AG04450 (cell line): ENCODE results near the gene C16orf95. TPM values are rescaled to one million over a fixed set of nuclear protein-coding genes. Genes with fewer than 3 reads are reported as not detected.

ENCODE experiments used
- CTCF ChIA-PET: fragments of 300-600, 350-600 bp; formaldehyde crosslinking; extraction: SDS; loops from one replicate; lab custom pipeline; 2022; ENCODE audit warnings: antibody characterized with exemption, inconsistent platforms; lab: Charles Lee
- POLR2A ChIA-PET: fragments of 350-600 bp; formaldehyde crosslinking; extraction: SDS; loops from one replicate; lab custom pipeline; 2021; ENCODE audit warnings: antibody characterized with exemption, inconsistent platforms; lab: Yijun Ruan, JAX
- DNase-seq: peaks from one replicate; pipeline ENCODE4 v3.0.0-alpha.2; 2011; ENCODE audit warnings: low read depth, low spot score
- H3K27ac ChIP-seq: one replicate; pipeline ENCODE4 v1.5.1; 2012; ENCODE audit warnings: low read depth, low read length, control low read depth
- H3K27me3 ChIP-seq: one replicate; pipeline ENCODE4 v1.6.0; 2012; ENCODE audit warnings: low read length; ENCODE audit not compliant: control insufficient read depth, insufficient read depth
- H3K4me3 ChIP-seq: 2 replicates; pipeline ENCODE4 v1.5.1; 2011; ENCODE audit warnings: mild to moderate bottlenecking, low read depth, low read length, control low read depth
- H3K9me3 ChIP-seq: 2 replicates; pipeline ENCODE4 v1.5.1; 2012; ENCODE audit warnings: low read length; ENCODE audit not compliant: control insufficient read depth, insufficient read depth
- polyA plus RNA-seq: library from polyadenylated mRNA; depleted of rRNA; stranded (reverse); fragments of >200 nt; gene quantifications from 2 replicates; pipeline ENCODE4 v1.2.3, GENCODE V29; 2011
- TF ChIP-seq, protein P1 (sequence below): IDR thresholded peaks from 2 replicates; pipeline ENCODE4 v1.5.1; 2011; ENCODE audit warnings: low read depth, low read length, control low read depth, inconsistent platforms

The C16orf95 gene
- polyA plus RNA-seq, 1 experiment = 2.0 TPM

DNA sequence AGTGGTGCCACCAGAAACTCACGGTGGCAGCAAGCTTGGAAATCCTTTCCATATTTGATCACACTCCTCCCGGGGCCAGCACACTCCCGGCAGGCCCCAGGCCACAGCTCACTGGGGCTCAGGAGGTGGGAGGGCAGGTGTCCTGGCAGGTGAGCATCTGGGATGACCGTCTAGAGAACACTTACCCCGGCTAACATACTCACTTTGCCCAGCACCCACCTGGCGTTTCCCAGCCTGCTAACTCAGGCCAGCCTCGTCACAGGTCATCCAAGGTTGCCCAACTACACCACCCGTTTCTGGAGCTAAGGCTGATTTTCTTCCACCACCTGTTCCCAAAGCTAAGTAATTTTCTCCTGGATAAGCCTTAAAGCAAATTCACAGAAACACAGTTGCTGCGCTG lies 41.5 kb upstream of the C16orf95 start:
- no peak overlapping the region for H3K4me3 ChIP-seq
- H3K27ac ChIP-seq = no peak overlapping the region
- no peak for DNase-seq
- CTCF ChIA-PET = no interaction called here
- TF ChIP-seq, protein P1, sequence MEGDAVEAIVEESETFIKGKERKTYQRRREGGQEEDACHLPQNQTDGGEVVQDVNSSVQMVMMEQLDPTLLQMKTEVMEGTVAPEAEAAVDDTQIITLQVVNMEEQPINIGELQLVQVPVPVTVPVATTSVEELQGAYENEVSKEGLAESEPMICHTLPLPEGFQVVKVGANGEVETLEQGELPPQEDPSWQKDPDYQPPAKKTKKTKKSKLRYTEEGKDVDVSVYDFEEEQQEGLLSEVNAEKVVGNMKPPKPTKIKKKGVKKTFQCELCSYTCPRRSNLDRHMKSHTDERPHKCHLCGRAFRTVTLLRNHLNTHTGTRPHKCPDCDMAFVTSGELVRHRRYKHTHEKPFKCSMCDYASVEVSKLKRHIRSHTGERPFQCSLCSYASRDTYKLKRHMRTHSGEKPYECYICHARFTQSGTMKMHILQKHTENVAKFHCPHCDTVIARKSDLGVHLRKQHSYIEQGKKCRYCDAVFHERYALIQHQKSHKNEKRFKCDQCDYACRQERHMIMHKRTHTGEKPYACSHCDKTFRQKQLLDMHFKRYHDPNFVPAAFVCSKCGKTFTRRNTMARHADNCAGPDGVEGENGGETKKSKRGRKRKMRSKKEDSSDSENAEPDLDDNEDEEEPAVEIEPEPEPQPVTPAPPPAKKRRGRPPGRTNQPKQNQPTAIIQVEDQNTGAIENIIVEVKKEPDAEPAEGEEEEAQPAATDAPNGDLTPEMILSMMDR = no peak
- no peaks in the 10 kb centered on the region for H3K27me3 ChIP-seq
- POLR2A ChIA-PET = no interaction called here
- H3K9me3 ChIP-seq = no peaks in the 10 kb centered on the region; the same call in 1 of the 2 replicates

DNA sequence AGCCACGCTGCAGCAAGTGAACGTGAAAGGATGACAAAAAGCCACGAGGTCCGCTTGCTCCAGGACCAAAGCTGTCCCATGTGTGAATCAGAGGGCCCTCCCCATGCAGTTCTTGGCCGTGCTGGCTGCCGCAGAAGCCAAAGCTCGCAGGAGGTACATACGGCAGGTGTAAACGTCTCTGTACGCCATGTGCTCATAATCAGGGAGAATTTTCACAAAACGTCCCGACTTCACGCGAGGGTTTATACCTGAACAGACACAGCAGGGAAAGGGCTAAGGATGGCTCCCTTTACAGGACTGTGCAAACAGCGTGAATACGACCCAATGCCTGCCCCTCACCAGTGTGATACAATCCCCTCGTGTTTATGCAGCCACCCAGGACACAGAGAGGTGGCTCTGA lies 41.1 kb upstream of the C16orf95 start:
- H3K4me3 ChIP-seq = no peak overlapping the region
- no peak for DNase-seq
- CTCF ChIA-PET = no interaction called here
- H3K27me3 ChIP-seq = no peaks in the 10 kb centered on the region
- H3K27ac ChIP-seq = no peak overlapping the region
- POLR2A ChIA-PET = no interaction called here
- H3K9me3 ChIP-seq = no peaks in the 10 kb centered on the region; the same call in 1 of the 2 replicates
- TF ChIP-seq, protein P1 = no peak

DNA sequence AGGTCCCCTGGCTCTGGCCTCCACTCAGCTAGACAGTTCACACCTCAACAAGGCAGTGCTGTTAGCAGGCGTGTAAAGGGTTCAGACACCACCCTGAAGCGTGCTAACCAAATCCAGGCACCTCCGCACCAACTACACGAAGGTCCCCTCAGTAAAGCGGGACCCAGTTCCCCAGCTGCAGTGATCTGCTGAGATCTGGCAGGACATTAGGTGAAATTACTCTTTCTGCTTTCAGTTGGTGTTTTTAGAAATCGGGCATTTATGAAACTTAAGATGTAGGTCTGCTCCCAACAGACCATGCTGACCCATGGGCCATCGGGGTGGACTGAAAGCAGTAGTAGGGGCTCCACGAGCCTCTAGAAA lies 39.3 kb upstream of the C16orf95 start:
- no peaks in the 10 kb centered on the region; the same call in 1 of the 2 replicates for H3K9me3 ChIP-seq
- H3K27me3 ChIP-seq = no peaks in the 10 kb centered on the region
- no peak overlapping the region for H3K27ac ChIP-seq
- no peak overlapping the region for H3K4me3 ChIP-seq
- no peak for DNase-seq
- ChIA-PET CTCF (no interaction called here), POLR2A (no interaction called here)
- TF ChIP-seq, protein P1 = no peak

DNA sequence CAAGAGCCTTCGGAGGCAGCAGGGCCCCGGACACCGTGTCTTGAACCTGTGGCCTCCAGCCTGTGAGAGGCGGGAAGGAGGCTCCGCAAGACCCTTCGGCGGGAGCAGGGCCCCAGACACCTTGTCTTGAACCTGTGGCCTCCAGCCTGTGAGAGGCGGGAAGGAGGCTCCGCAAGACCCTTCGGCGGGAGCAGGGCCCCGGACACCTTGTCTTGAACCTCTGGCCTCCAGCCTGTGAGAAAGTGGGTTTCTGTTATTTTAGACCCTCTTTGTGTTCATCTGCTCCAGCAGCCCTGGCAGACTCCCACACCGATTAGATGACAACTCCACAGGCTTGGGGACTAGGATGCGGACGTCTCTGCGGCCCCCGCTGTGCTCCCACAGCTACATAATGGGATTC lies 36.4 kb upstream of the C16orf95 start:
- H3K9me3 ChIP-seq = no peaks in the 10 kb centered on the region
- H3K27me3 ChIP-seq = no peaks in the 10 kb centered on the region
- ChIA-PET CTCF (no interaction called here), POLR2A (no interaction called here)
- TF ChIP-seq, protein P1 = no peak
- no peak overlapping the region for H3K27ac ChIP-seq
- no peak overlapping the region for H3K4me3 ChIP-seq
- no peak for DNase-seq

DNA sequence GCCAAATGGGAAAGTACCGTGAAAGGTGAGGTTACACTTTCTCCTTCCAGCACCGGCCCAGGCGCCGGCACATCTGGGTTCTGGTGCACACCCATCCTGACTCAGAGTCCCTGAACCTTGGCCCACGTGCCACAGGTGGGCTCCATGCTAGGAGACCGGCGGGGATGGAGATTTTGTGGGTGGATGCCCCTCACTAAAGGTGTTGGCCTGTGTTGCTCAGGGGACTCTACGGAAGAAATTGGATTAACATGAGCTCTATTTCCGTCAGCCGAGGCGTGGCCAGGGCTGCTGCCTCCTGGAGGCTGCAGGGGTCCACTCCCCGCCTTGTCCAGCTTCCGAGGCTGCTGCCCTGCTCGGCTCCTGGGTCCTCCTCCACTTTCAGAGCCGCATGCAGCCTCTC lies 35.6 kb upstream of the C16orf95 start:
- no peaks in the 10 kb centered on the region for H3K27me3 ChIP-seq
- no peaks in the 10 kb centered on the region for H3K9me3 ChIP-seq
- no peak for DNase-seq
- TF ChIP-seq, protein P1 = no peak
- ChIA-PET POLR2A (no interaction called here), CTCF (no interaction called here)
- no peak overlapping the region for H3K4me3 ChIP-seq
- H3K27ac ChIP-seq = no peak overlapping the region
